ENCODE results near the gene TP53I11.

The TP53I11 gene

GRCh38 chr11:44987506-44987905 lies 36.8 kb upstream of the TP53I11 start:
- H4K91ac ChIP-seq (ENCODE audit: low read depth, low read length): no peak overlapping the region
- H3K79me2 ChIP-seq (ENCODE audit: control insufficient read depth, insufficient read depth, low read length, poor library complexity): no peaks in the 10 kb centered on the region
- no peak overlapping the region for H4K12ac ChIP-seq (ENCODE audit: low read depth, low read length)
- no peak overlapping the region for H3K4ac ChIP-seq (ENCODE audit: low read depth, low read length)
- H3K23ac ChIP-seq (ENCODE audit: low read length): no peak overlapping the region
- no peak overlapping the region for H3K18ac ChIP-seq (ENCODE audit: low read length)
- H3K14ac ChIP-seq (ENCODE audit: low read length): no peak overlapping the region
- H3K9me3 ChIP-seq (ENCODE audit: insufficient read depth, low read depth, low read length): no peaks in the 10 kb centered on the region
- H2BK120ac ChIP-seq (ENCODE audit: insufficient read depth, low read length, poor library complexity): no peak overlapping the region
- no peak overlapping the region for H2BK5ac ChIP-seq (ENCODE audit: low read depth, low read length, poor library complexity)
- DNase-seq: no peak
- no peak overlapping the region for H3K27ac ChIP-seq (ENCODE audit: low read depth, low read length)
- H2AFZ ChIP-seq (ENCODE audit: insufficient read depth, low read length, poor library complexity): no peak overlapping the region
- no peak overlapping the region for H3K9ac ChIP-seq (ENCODE audit: low read length)
- WGBS (ENCODE audit: extremely low coverage, insufficient coverage, insufficient read length): no CpG with 5 or more reads among the region's 10 CpGs
- no peak overlapping the region for H4K8ac ChIP-seq (ENCODE audit: low read depth, low read length)
- no peak overlapping the region for H2AK5ac ChIP-seq (ENCODE audit: low read length)
- H3K27me3 ChIP-seq (ENCODE audit: insufficient read depth, low read length): no peaks in the 10 kb centered on the region
- H3K4me1 ChIP-seq (ENCODE audit: control insufficient read depth in 1 of 2, insufficient read depth in 2 of 2, low read length in 2 of 2): no peaks in the 10 kb centered on the region
- no peak overlapping the region for H3K4me2 ChIP-seq (ENCODE audit: low read length)
- no peak overlapping the region for H2BK12ac ChIP-seq (ENCODE audit: low read length)
- no peaks in the 10 kb centered on the region for H3K36me3 ChIP-seq (ENCODE audit: control insufficient read depth in 1 of 2, insufficient read depth in 2 of 2, low read length in 2 of 2)
- H3K79me1 ChIP-seq (ENCODE audit: low read length): no peaks in the 10 kb centered on the region
- H3K4me3 ChIP-seq (ENCODE audit: low read depth, low read length): no peak overlapping the region

DNA sequence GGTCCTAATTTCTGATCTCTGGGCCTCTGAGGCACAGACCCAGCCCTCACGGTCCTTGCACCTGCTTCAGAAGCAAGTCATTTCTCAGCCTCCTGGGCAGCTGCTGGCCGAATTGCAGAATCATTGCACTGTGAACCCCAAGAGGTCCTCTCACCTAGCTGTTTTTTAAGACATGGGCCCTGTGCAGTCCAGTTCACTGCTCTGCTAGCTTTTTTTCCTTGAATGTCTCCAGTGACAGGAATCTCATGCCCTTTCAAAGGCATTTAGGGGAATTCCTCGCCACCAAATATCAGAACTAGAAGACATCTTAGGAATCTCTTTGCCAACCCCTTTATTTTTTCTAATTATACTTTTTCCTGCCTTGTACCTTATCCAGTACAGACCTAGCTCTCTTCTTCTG lies 35.6 kb upstream of the TP53I11 start:
- no CpG with 5 or more reads among the region's 3 CpGs for WGBS (ENCODE audit: extremely low coverage, insufficient coverage, insufficient read length)
- Histone ChIP-seq H3K9me3 (ENCODE audit: insufficient read depth, low read depth, low read length) (no peaks in the 10 kb centered on the region), H3K14ac (ENCODE audit: low read length) (no peak overlapping the region), H3K27ac (ENCODE audit: low read depth, low read length) (no peak overlapping the region), H3K36me3 (ENCODE audit: control insufficient read depth in 1 of 2, insufficient read depth in 2 of 2, low read length in 2 of 2) (no peaks in the 10 kb centered on the region), H3K18ac (ENCODE audit: low read length) (no peak overlapping the region), H4K91ac (ENCODE audit: low read depth, low read length) (no peak overlapping the region), H4K8ac (ENCODE audit: low read depth, low read length) (no peak overlapping the region), H3K79me2 (ENCODE audit: control insufficient read depth, insufficient read depth, low read length, poor library complexity) (no peaks in the 10 kb centered on the region), H3K4me1 (ENCODE audit: control insufficient read depth in 1 of 2, insufficient read depth in 2 of 2, low read length in 2 of 2) (no peaks in the 10 kb centered on the region), H2BK5ac (ENCODE audit: low read depth, low read length, poor library complexity) (no peak overlapping the region), H3K23ac (ENCODE audit: low read length) (no peak overlapping the region), H2BK12ac (ENCODE audit: low read length) (no peak overlapping the region), H3K79me1 (ENCODE audit: low read length) (no peaks in the 10 kb centered on the region), H2AFZ (ENCODE audit: insufficient read depth, low read length, poor library complexity) (no peak overlapping the region), H2BK120ac (ENCODE audit: insufficient read depth, low read length, poor library complexity) (no peak overlapping the region), H3K4me3 (ENCODE audit: low read depth, low read length) (no peak overlapping the region), H3K4me2 (ENCODE audit: low read length) (no peak overlapping the region), H3K9ac (ENCODE audit: low read length) (no peak overlapping the region), H2AK5ac (ENCODE audit: low read length) (no peak overlapping the region), H3K27me3 (ENCODE audit: insufficient read depth, low read length) (no peaks in the 10 kb centered on the region), H3K4ac (ENCODE audit: low read depth, low read length) (no peak overlapping the region), H4K12ac (ENCODE audit: low read depth, low read length) (no peak overlapping the region)
- DNase-seq: peak in 1 of 2 donors; percentile 37

- H3K18ac ChIP-seq (ENCODE audit: low read length): no peak overlapping the region
- no peak overlapping the region for H3K27ac ChIP-seq (ENCODE audit: low read depth, low read length)
- H3K27me3 ChIP-seq (ENCODE audit: insufficient read depth, low read length): no peaks in the 10 kb centered on the region
- H2AFZ ChIP-seq (ENCODE audit: insufficient read depth, low read length, poor library complexity): no peak overlapping the region
- DNase-seq: peak in 1 of 2 donors; percentile 5
- no peak overlapping the region for H3K23ac ChIP-seq (ENCODE audit: low read length)
- H3K36me3 ChIP-seq (ENCODE audit: control insufficient read depth in 1 of 2, insufficient read depth in 2 of 2, low read length in 2 of 2): no peaks in the 10 kb centered on the region
- no peak overlapping the region for H4K91ac ChIP-seq (ENCODE audit: low read depth, low read length)
- no peak overlapping the region for H2BK5ac ChIP-seq (ENCODE audit: low read depth, low read length, poor library complexity)
- H2BK120ac ChIP-seq (ENCODE audit: insufficient read depth, low read length, poor library complexity): no peak overlapping the region
- no peak overlapping the region for H4K12ac ChIP-seq (ENCODE audit: low read depth, low read length)
- no peaks in the 10 kb centered on the region for H3K79me2 ChIP-seq (ENCODE audit: control insufficient read depth, insufficient read depth, low read length, poor library complexity)
- no peak overlapping the region for H3K9ac ChIP-seq (ENCODE audit: low read length)
- no peaks in the 10 kb centered on the region for H3K4me1 ChIP-seq (ENCODE audit: control insufficient read depth in 1 of 2, insufficient read depth in 2 of 2, low read length in 2 of 2)
- no peak overlapping the region for H2BK12ac ChIP-seq (ENCODE audit: low read length)
- H3K79me1 ChIP-seq (ENCODE audit: low read length): no peaks in the 10 kb centered on the region
- H3K4me2 ChIP-seq (ENCODE audit: low read length): no peak overlapping the region
- no peak overlapping the region for H3K4me3 ChIP-seq (ENCODE audit: low read depth, low read length)
- H3K9me3 ChIP-seq (ENCODE audit: insufficient read depth, low read depth, low read length): no peaks in the 10 kb centered on the region
- no CpG with 5 or more reads among the region's 6 CpGs for WGBS (ENCODE audit: extremely low coverage, insufficient coverage, insufficient read length)
- H3K14ac ChIP-seq (ENCODE audit: low read length): no peak overlapping the region
- H4K8ac ChIP-seq (ENCODE audit: low read depth, low read length): no peak overlapping the region
- H2AK5ac ChIP-seq (ENCODE audit: low read length): no peak overlapping the region
- no peak overlapping the region for H3K4ac ChIP-seq (ENCODE audit: low read depth, low read length)
These were observed 35.0 kb upstream of the TP53I11 start for GRCh38 chr11:44985721-44986120.

GRCh38 chr11:44983786-44984185 lies 33.1 kb upstream of the TP53I11 start:
- Histone ChIP-seq H2AK5ac (ENCODE audit: low read length) (no peak overlapping the region), H3K9ac (ENCODE audit: low read length) (no peak overlapping the region), H3K79me1 (ENCODE audit: low read length) (no peaks in the 10 kb centered on the region), H3K9me3 (ENCODE audit: insufficient read depth, low read depth, low read length) (no peaks in the 10 kb centered on the region), H3K4me2 (ENCODE audit: low read length) (no peak overlapping the region), H3K18ac (ENCODE audit: low read length) (no peak overlapping the region), H4K91ac (ENCODE audit: low read depth, low read length) (no peak overlapping the region), H3K23ac (ENCODE audit: low read length) (no peak overlapping the region), H3K27me3 (ENCODE audit: insufficient read depth, low read length) (no peaks in the 10 kb centered on the region), H2BK12ac (ENCODE audit: low read length) (no peak overlapping the region), H2AFZ (ENCODE audit: insufficient read depth, low read length, poor library complexity) (no peak overlapping the region), H3K4ac (ENCODE audit: low read depth, low read length) (no peak overlapping the region), H3K14ac (ENCODE audit: low read length) (no peak overlapping the region), H2BK5ac (ENCODE audit: low read depth, low read length, poor library complexity) (no peak overlapping the region), H3K36me3 (ENCODE audit: control insufficient read depth in 1 of 2, insufficient read depth in 2 of 2, low read length in 2 of 2) (no peaks in the 10 kb centered on the region), H3K79me2 (ENCODE audit: control insufficient read depth, insufficient read depth, low read length, poor library complexity) (no peaks in the 10 kb centered on the region), H4K12ac (ENCODE audit: low read depth, low read length) (no peak overlapping the region), H4K8ac (ENCODE audit: low read depth, low read length) (no peak overlapping the region), H3K27ac (ENCODE audit: low read depth, low read length) (no peak overlapping the region), H2BK120ac (ENCODE audit: insufficient read depth, low read length, poor library complexity) (no peak overlapping the region), H3K4me1 (ENCODE audit: control insufficient read depth in 1 of 2, insufficient read depth in 2 of 2, low read length in 2 of 2) (peaks cover 0 to 5% of the 10 kb centered on the region in 2 experiments), H3K4me3 (ENCODE audit: low read depth, low read length) (no peak overlapping the region)
- WGBS (ENCODE audit: extremely low coverage, insufficient coverage, insufficient read length): no CpG with 5 or more reads among the region's 7 CpGs
- no peak for DNase-seq
